ENCODE results near the gene SLC45A2. TPM values are rescaled to one million over a fixed set of nuclear protein-coding genes. Genes with fewer than 3 reads are reported as not detected.

SLC45A2 gene
- total and polyA plus RNA-seq, 4 donors = 0.03 to 0.40 TPM; not detected in 2

DNA sequence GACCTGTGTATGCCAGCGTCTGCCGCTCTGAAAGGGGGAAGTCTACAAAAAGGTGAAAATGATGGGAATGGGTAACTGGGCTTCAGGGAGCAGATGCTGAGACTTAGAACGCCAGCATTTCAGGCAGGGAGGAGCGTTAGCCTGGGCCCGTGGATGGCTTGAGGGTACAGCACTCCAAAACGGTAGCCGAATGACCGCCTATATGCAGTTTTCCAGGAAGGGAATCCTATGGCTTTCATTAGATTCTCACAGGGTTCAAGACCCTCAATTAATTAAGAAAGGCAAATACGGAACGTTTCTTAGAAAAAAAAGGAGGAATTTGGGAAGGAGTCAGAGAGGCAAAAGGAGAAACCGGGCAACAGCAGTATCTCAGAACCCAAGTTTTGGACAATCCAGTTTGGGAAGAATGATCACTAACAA is 22.7 kb upstream of the SLC45A2 start:
- H3K4me3 ChIP-seq = peak overlapping the region; percentile 77
- H3K27me3 ChIP-seq (ENCODE audit: control insufficient read depth in 3 of 3, insufficient read depth in 3 of 3, low read length in 2 of 3) = no peaks in the 10 kb centered on the region
- peak overlapping the region; percentile 89 to 98 for H3K27ac ChIP-seq (ENCODE audit: low read depth in 1 of 2, low read length in 1 of 2)
- DNase-seq (peak in 1 of 3 donors; percentile 51), ATAC-seq (ENCODE audit: insufficient read depth, low FRiP score) (no peak)
- peak overlapping the region in 1 of 2 donors; percentile 72 for H3K9ac ChIP-seq (ENCODE audit: insufficient read depth in 1 of 2, low read length in 2 of 2)
- TF ChIP-seq, protein P1, sequence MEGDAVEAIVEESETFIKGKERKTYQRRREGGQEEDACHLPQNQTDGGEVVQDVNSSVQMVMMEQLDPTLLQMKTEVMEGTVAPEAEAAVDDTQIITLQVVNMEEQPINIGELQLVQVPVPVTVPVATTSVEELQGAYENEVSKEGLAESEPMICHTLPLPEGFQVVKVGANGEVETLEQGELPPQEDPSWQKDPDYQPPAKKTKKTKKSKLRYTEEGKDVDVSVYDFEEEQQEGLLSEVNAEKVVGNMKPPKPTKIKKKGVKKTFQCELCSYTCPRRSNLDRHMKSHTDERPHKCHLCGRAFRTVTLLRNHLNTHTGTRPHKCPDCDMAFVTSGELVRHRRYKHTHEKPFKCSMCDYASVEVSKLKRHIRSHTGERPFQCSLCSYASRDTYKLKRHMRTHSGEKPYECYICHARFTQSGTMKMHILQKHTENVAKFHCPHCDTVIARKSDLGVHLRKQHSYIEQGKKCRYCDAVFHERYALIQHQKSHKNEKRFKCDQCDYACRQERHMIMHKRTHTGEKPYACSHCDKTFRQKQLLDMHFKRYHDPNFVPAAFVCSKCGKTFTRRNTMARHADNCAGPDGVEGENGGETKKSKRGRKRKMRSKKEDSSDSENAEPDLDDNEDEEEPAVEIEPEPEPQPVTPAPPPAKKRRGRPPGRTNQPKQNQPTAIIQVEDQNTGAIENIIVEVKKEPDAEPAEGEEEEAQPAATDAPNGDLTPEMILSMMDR (IDR thresholded peaks at IDR 0.05; ENCODE audit: control extremely low read depth, extremely low read depth) = no peak
- WGBS, 2 donors = 6% methylated on average over 11 of the region's 11 CpGs
- peaks cover 0 to 15% (median 7%) of the 10 kb centered on the region in 4 donors for H3K36me3 ChIP-seq (ENCODE audit: control insufficient read depth in 4 of 4, insufficient read depth in 4 of 4, low read length in 4 of 4)
- no peaks in the 10 kb centered on the region for H3K9me3 ChIP-seq (ENCODE audit: control insufficient read depth in 4 of 4, insufficient read depth in 3 of 4, low read length in 3 of 4)
- peaks cover 0 to 29% (median 2%) of the 10 kb centered on the region in 5 donors for H3K4me1 ChIP-seq (ENCODE audit: control insufficient read depth in 5 of 5, insufficient read depth in 5 of 5, low read length in 5 of 5)

DNA sequence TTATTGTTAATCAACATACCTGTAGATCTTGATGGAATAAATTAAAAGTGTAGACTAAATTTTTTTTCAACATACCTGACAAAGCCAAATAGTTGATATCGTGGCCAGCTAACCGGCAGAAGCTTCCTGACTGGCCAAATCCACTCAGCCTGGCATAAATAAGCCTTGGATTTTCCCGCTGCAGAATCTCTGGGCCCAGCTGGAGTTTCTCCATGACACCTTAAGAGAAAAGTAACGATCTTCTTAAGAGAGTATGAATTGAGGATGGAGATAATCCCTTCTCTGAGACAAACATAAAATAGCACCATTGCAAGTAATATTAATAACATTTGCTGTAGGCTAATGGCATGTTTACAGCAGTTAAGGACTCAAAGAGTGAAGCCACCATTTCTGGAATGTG is 21.2 kb upstream of the SLC45A2 start:
- peaks cover 0 to 40% (median 2%) of the 10 kb centered on the region in 5 donors for H3K4me1 ChIP-seq (ENCODE audit: control insufficient read depth in 5 of 5, insufficient read depth in 5 of 5, low read length in 5 of 5)
- H3K36me3 ChIP-seq (ENCODE audit: control insufficient read depth in 4 of 4, insufficient read depth in 4 of 4, low read length in 4 of 4) = peaks cover 0 to 15% (median 7%) of the 10 kb centered on the region in 4 donors
- ATAC-seq (ENCODE audit: insufficient read depth, low FRiP score) = no peak
- peak; percentile 26 to 77 (median 65) for DNase-seq
- H3K4me3 ChIP-seq = no peak overlapping the region
- 90 to 94% methylated on average over 4 of the region's 4 CpGs for WGBS, 2 donors
- TF ChIP-seq, protein P1 (IDR thresholded peaks at IDR 0.05; ENCODE audit: control extremely low read depth, extremely low read depth) = no peak
- H3K27ac ChIP-seq (ENCODE audit: low read depth in 1 of 2, low read length in 1 of 2) = no peak overlapping the region
- no peaks in the 10 kb centered on the region for H3K9me3 ChIP-seq (ENCODE audit: control insufficient read depth in 4 of 4, insufficient read depth in 3 of 4, low read length in 3 of 4)
- no peak overlapping the region for H3K9ac ChIP-seq (ENCODE audit: insufficient read depth in 1 of 2, low read length in 2 of 2)
- no peaks in the 10 kb centered on the region for H3K27me3 ChIP-seq (ENCODE audit: control insufficient read depth in 3 of 3, insufficient read depth in 3 of 3, low read length in 2 of 3)

DNA sequence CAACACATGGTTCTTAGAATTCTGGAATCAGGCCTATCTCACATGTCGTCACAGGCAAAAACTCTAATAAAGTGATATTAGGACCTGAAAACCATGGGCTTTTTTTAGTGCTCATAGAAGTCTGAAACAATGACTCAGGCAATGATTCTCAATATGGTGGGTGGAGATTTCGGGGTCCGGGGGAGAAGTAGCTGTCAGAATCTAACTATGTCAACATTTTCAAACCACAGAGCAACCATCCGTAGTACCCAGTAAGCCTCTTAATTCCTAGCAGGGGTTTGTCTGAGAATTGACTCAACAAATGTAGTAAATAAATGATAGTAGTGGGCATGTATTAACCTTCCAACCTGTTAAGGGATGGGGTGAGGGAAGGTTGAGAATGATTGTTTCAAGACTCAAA is 20.7 kb upstream of the SLC45A2 start:
- Histone ChIP-seq H3K4me3 (no peak overlapping the region), H3K4me1 (ENCODE audit: control insufficient read depth in 5 of 5, insufficient read depth in 5 of 5, low read length in 5 of 5) (peaks cover 0 to 40% (median 2%) of the 10 kb centered on the region in 5 donors), H3K9ac (ENCODE audit: insufficient read depth in 1 of 2, low read length in 2 of 2) (no peak overlapping the region), H3K27me3 (ENCODE audit: control insufficient read depth in 3 of 3, insufficient read depth in 3 of 3, low read length in 2 of 3) (no peaks in the 10 kb centered on the region), H3K36me3 (ENCODE audit: control insufficient read depth in 4 of 4, insufficient read depth in 4 of 4, low read length in 4 of 4) (peaks cover 0 to 15% (median 7%) of the 10 kb centered on the region in 4 donors), H3K9me3 (ENCODE audit: control insufficient read depth in 4 of 4, insufficient read depth in 3 of 4, low read length in 3 of 4) (no peaks in the 10 kb centered on the region), H3K27ac (ENCODE audit: low read depth in 1 of 2, low read length in 1 of 2) (no peak overlapping the region)
- 76 to 77% methylated on average over 4 of the region's 4 CpGs for WGBS, 2 donors
- TF ChIP-seq, protein P1 (IDR thresholded peaks at IDR 0.05; ENCODE audit: control extremely low read depth, extremely low read depth) = no peak
- ATAC-seq (ENCODE audit: insufficient read depth, low FRiP score) = no peak
- DNase-seq = no peak

DNA sequence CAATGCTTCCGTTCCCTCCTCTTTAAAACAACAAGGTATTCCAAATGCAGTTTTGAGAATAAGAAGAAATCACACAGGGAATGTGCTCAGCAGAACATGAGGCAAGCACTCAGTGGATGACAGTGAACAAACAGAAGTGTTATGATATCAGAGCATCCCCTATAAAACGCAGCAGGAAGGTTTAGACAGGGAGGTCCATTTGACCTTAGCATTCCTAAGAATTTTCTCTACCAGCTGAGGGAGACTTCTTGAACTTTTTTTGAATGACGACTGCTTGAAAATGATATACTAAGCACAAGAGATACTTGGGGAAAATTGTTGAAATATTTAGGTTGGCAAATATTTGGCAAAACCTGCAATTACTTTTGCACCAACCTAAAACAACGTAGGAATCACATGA is 19.4 kb upstream of the SLC45A2 start:
- ATAC-seq (ENCODE audit: insufficient read depth, low FRiP score) (no peak), DNase-seq (no peak)
- WGBS, 2 donors = 82 to 86% methylated on average over 4 of the region's 4 CpGs
- no peaks in the 10 kb centered on the region for H3K9me3 ChIP-seq (ENCODE audit: control insufficient read depth in 4 of 4, insufficient read depth in 3 of 4, low read length in 3 of 4)
- H3K27me3 ChIP-seq (ENCODE audit: control insufficient read depth in 3 of 3, insufficient read depth in 3 of 3, low read length in 2 of 3) = no peaks in the 10 kb centered on the region
- peaks cover 0 to 15% (median 7%) of the 10 kb centered on the region in 4 donors for H3K36me3 ChIP-seq (ENCODE audit: control insufficient read depth in 4 of 4, insufficient read depth in 4 of 4, low read length in 4 of 4)
- TF ChIP-seq, protein P1 (IDR thresholded peaks at IDR 0.05; ENCODE audit: control extremely low read depth, extremely low read depth) = no peak
- H3K27ac ChIP-seq (ENCODE audit: low read depth in 1 of 2, low read length in 1 of 2) = no peak overlapping the region
- H3K4me1 ChIP-seq (ENCODE audit: control insufficient read depth in 5 of 5, insufficient read depth in 5 of 5, low read length in 5 of 5) = peaks cover 0 to 37% (median 2%) of the 10 kb centered on the region in 5 donors
- no peak overlapping the region for H3K4me3 ChIP-seq
- no peak overlapping the region for H3K9ac ChIP-seq (ENCODE audit: insufficient read depth in 1 of 2, low read length in 2 of 2)
